Peyer's patch (tissue), 4 donors: ENCODE results near the gene KANSL1. TPM values are rescaled to one million over a fixed set of nuclear protein-coding genes. Genes with fewer than 3 reads are reported as not detected.

Source experiments
- DNase-seq, 3 donors: peaks; one replicate each; pipeline ENCODE4 v3.0.0-alpha.2; 2017 to 2019
- H3K27ac ChIP-seq, 4 donors: fragments of 200-600 bp; sonication (generic); one replicate each; pipeline ENCODE4 v1.5.1; 2016 to 2019
- H3K27me3 ChIP-seq, 2 donors: fragments of 200-600 bp; sonication (generic); one replicate each; pipeline ENCODE4 v1.5.1; 2019
- H3K36me3 ChIP-seq, 3 donors: fragments of 200-600 bp; sonication (generic); one replicate each; pipeline ENCODE4 v1.5.1; 2016 to 2019
- H3K4me1 ChIP-seq, 4 donors: fragments of 200-600 bp; sonication (generic); one replicate each; pipeline ENCODE4 v1.5.1; 2016 to 2019
- H3K4me3 ChIP-seq, 4 donors: fragments of 200-600 bp; sonication (generic); 1 replicate in 3 of 4; 2 replicates in 1 of 4; pipeline ENCODE4 v1.5.1; 2016 to 2019; ENCODE audit warnings: mild to moderate bottlenecking in 1 of 4
- H3K9me3 ChIP-seq, 4 donors: fragments of 200-600 bp; sonication (generic); one replicate each; pipeline ENCODE4 v1.5.1; 2016 to 2019; ENCODE audit warnings: mild to moderate bottlenecking in 1 of 4
- CTCF ChIP-seq, 6 experiments: fragments of 450-650 bp in 4 of 6; fragments of 200-600 bp in 2 of 6; sonication (generic) in 1 of 6; IDR thresholded peaks; one replicate each; pipeline ENCODE4 v1.5.1; 2017 to 2019; ENCODE audit warnings: antibody characterized with exemption in 6 of 6, mild to moderate bottlenecking in 3 of 6, moderate library complexity in 1 of 6
- POLR2A ChIP-seq, 2 donors: fragments of 450-650 bp; IDR thresholded peaks; one replicate each; pipeline ENCODE4 v1.5.1; 2017; ENCODE audit warnings: antibody characterized with exemption in 2 of 2, mild to moderate bottlenecking in 2 of 2, moderate library complexity in 2 of 2
- total RNA-seq, 4 donors: library from RNA; depleted of rRNA; stranded (reverse); fragments of >200 nt; gene quantifications; one replicate each; pipeline ENCODE4 v1.1.0, GENCODE V29; 2016

The KANSL1 gene
- total RNA-seq, 4 donors from 2014 or later = 97.6 to 328 (median 141) TPM

- TF ChIP-seq CTCF (IDR thresholded peaks at IDR 0.05) (no peak), POLR2A (IDR thresholded peaks at IDR 0.05) (no peak)
- no peak overlapping the region for H3K4me3 ChIP-seq
- H3K9me3 ChIP-seq = no peaks in the 10 kb centered on the region
- no peak overlapping the region for H3K27ac ChIP-seq
- no peaks in the 10 kb centered on the region for H3K27me3 ChIP-seq
- no peak for DNase-seq
- peaks cover 0 to 3% (median 0%) of the 10 kb centered on the region in 3 donors for H3K36me3 ChIP-seq
- peaks cover 0 to 6% (median 0%) of the 10 kb centered on the region in 4 donors for H3K4me1 ChIP-seq
Observed at GRCh38 chr17:46208997-46209396, 15.8 kb upstream of the KANSL1 start.

GRCh38 chr17:46205975-46206374 is 12.7 kb upstream of the KANSL1 start:
- Histone ChIP-seq H3K9me3 (no peaks in the 10 kb centered on the region), H3K27ac (no peak overlapping the region), H3K4me1 (peaks cover 0 to 6% (median 1%) of the 10 kb centered on the region in 4 donors), H3K27me3 (no peaks in the 10 kb centered on the region), H3K36me3 (peaks cover 0 to 3% (median 0%) of the 10 kb centered on the region in 3 donors), H3K4me3 (no peak overlapping the region)
- DNase-seq = no peak
- TF ChIP-seq POLR2A (IDR thresholded peaks at IDR 0.05) = no peak
- no peak for TF ChIP-seq CTCF (IDR thresholded peaks at IDR 0.05)

- H3K4me1 ChIP-seq = peaks cover 0 to 6% (median 3%) of the 10 kb centered on the region in 4 donors
Observed at GRCh38 chr17:46202424-46202823, 9.2 kb upstream of the KANSL1 start.

GRCh38 chr17:46201491-46201890 is 8.3 kb upstream of the KANSL1 start:
- TF ChIP-seq POLR2A (IDR thresholded peaks at IDR 0.05) (no peak), CTCF (IDR thresholded peaks at IDR 0.05) (no peak)
- H3K36me3 ChIP-seq = no peaks in the 10 kb centered on the region
- H3K4me1 ChIP-seq = peaks cover 0 to 6% (median 3%) of the 10 kb centered on the region in 4 donors
- H3K4me3 ChIP-seq = no peak overlapping the region
- no peaks in the 10 kb centered on the region for H3K27me3 ChIP-seq
- DNase-seq = no peak
- peak overlapping the region in 2 of 4 donors; percentile 41 to 64 for H3K27ac ChIP-seq
- H3K9me3 ChIP-seq = no peaks in the 10 kb centered on the region

More at GRCh38 chr17:46202424-46202823, 9.2 kb upstream of the KANSL1 start:
- DNase-seq = no peak
- peak overlapping the region in 2 of 4 donors; percentile 55 to 64 for H3K27ac ChIP-seq
- no peak overlapping the region for H3K4me3 ChIP-seq
- no peaks in the 10 kb centered on the region for H3K9me3 ChIP-seq
- H3K27me3 ChIP-seq = no peaks in the 10 kb centered on the region
- H3K36me3 ChIP-seq = no peaks in the 10 kb centered on the region
- TF ChIP-seq CTCF (IDR thresholded peaks at IDR 0.05) (no peak), POLR2A (IDR thresholded peaks at IDR 0.05) (no peak)

- Histone ChIP-seq H3K27ac (no peak overlapping the region), H3K36me3 (no peaks in the 10 kb centered on the region), H3K4me1 (peaks cover 0 to 9% (median 4%) of the 10 kb centered on the region in 4 donors), H3K27me3 (no peaks in the 10 kb centered on the region), H3K9me3 (no peaks in the 10 kb centered on the region), H3K4me3 (no peak overlapping the region)
- no peak for DNase-seq
- TF ChIP-seq POLR2A (IDR thresholded peaks at IDR 0.05) (no peak), CTCF (IDR thresholded peaks at IDR 0.05) (no peak)
Observed at GRCh38 chr17:46200197-46200596, 7.0 kb upstream of the KANSL1 start.

- Histone ChIP-seq H3K27ac (no peak overlapping the region), H3K4me1 (peaks cover 0 to 16% (median 7%) of the 10 kb centered on the region in 4 donors), H3K36me3 (no peaks in the 10 kb centered on the region), H3K4me3 (no peak overlapping the region), H3K9me3 (no peaks in the 10 kb centered on the region), H3K27me3 (no peaks in the 10 kb centered on the region)
- no peak for DNase-seq
- no peak for TF ChIP-seq POLR2A (IDR thresholded peaks at IDR 0.05)
Observed at GRCh38 chr17:46199379-46199778, 6.2 kb upstream of the KANSL1 start.
